ENCODE measurements around the gene CDKAL1. TPM values are rescaled to one million over a fixed set of nuclear protein-coding genes. Genes with fewer than 3 reads are reported as not detected.

The CDKAL1 gene
- total and polyA plus RNA-seq, 2 of the 8 experiments (the other 6 are each of a cell fraction or from before 2014, with no cell fraction given), result 8.4 to 24.6 TPM

GRCh38 chr6:20805021-20805420 lies 270.8 kb downstream of the CDKAL1 start (continued):
- TF ChIP-seq RAD21 (IDR thresholded peaks at IDR 0.05 in 1 of 2, conservative IDR thresholded peaks at IDR 0.05 in 1 of 2; ENCODE audit: low read depth in 2 of 2, low read length in 2 of 2) (no peak), TEAD4 (IDR thresholded peaks at IDR 0.05; ENCODE audit: low read depth, low read length) (no peak)

All from H1 (cell line).